Measurements from ENCODE around the gene EFL1. TPM values are rescaled to one million over a fixed set of nuclear protein-coding genes. Genes with fewer than 3 reads are reported as not detected.
A peak's percentile ranks its signal among the peaks of the same experiment; 100 is the strongest.

The EFL1 gene
- polyA plus RNA-seq, 2 of the 4 experiments (the other 2 are of a cell fraction): 21.2 to 42.3 TPM

GRCh38 chr15:82106679-82107078 lies 155.9 kb downstream of the EFL1 start (continued):
- TF ChIP-seq, protein P1, sequence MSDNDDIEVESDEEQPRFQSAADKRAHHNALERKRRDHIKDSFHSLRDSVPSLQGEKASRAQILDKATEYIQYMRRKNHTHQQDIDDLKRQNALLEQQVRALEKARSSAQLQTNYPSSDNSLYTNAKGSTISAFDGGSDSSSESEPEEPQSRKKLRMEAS (IDR thresholded peaks at IDR 0.05): no peak
- no peak for TF ChIP-seq MAZ (IDR thresholded peaks at IDR 0.05; ENCODE audit: borderline replicate concordance, low read depth, low read length)
- TF ChIP-seq CEBPB (IDR thresholded peaks at IDR 0.05): no peak
- TF ChIP-seq ZC3H11A (IDR thresholded peaks at IDR 0.05): no peak
- no peak for TF ChIP-seq BCL3 (IDR thresholded peaks at IDR 0.05)
- TF ChIP-seq ZFP36 (IDR thresholded peaks at IDR 0.05; ENCODE audit: borderline replicate concordance, partially characterized antibody): no peak
- no peak for TF ChIP-seq MAFK (IDR thresholded peaks at IDR 0.05; ENCODE audit: partially characterized antibody)
- TF ChIP-seq FOXS1 (CRISPR knock-in tag; IDR thresholded peaks at IDR 0.05): no peak

- H3K27ac ChIP-seq: peak overlapping the region in 1 of 2 experiments; percentile 13; a peak in 1 of 6 replicates
- H3K4me1 ChIP-seq: no peaks in the 10 kb centered on the region
- no peak for FAIRE-seq
- POLR2A ChIA-PET: no interaction called here
- TF ChIP-seq MYC (IDR thresholded peaks at IDR 0.05; ENCODE audit: borderline replicate concordance, low read length) (no peak), GATA3 (IDR thresholded peaks at IDR 0.05; ENCODE audit: borderline replicate concordance) (no peak), CBX8 (IDR thresholded peaks at IDR 0.05) (no peak), RFX5 (IDR thresholded peaks at IDR 0.05) (no peak), EP300 (IDR thresholded peaks at IDR 0.05) (no peak), SREBF2 (IDR thresholded peaks at IDR 0.05) (no peak), RAD21 (conservative IDR thresholded peaks at IDR 0.05 in 1 of 2, IDR thresholded peaks at IDR 0.05 in 1 of 2) (peak; percentile 38 to 46; a peak in 3 of 5 replicates), POLR2A (IDR thresholded peaks at IDR 0.05; ENCODE audit: low read length) (no peak), POLR2AphosphoS2 (conservative IDR thresholded peaks at IDR 0.05; ENCODE audit: low read length) (no peak), CTCF (IDR thresholded peaks at IDR 0.05) (no peak), MAZ (IDR thresholded peaks at IDR 0.05; ENCODE audit: borderline replicate concordance, low read depth, low read length) (no peak), BCL3 (IDR thresholded peaks at IDR 0.05) (no peak), ZC3H11A (IDR thresholded peaks at IDR 0.05) (no peak), RNF2 (IDR thresholded peaks at IDR 0.05; ENCODE audit: borderline replicate concordance, low read depth) (no peak), FOSL2 (IDR thresholded peaks at IDR 0.05) (no peak), FOSL2 (CRISPR knock-in tag; IDR thresholded peaks at IDR 0.05) (peak; percentile 33; the same call in 1 of the 2 replicates), HOXA7 (CRISPR knock-in tag; IDR thresholded peaks at IDR 0.05) (no peak), ZSCAN20 (CRISPR knock-in tag; IDR thresholded peaks at IDR 0.05) (no peak), SMC3 (IDR thresholded peaks at IDR 0.05) (0 out of 3 replicates have a peak, but pooled peaks have one; percentile 19), ZNF302 (CRISPR knock-in tag; IDR thresholded peaks at IDR 0.05) (no peak)
- TF ChIP-seq, protein P2, sequence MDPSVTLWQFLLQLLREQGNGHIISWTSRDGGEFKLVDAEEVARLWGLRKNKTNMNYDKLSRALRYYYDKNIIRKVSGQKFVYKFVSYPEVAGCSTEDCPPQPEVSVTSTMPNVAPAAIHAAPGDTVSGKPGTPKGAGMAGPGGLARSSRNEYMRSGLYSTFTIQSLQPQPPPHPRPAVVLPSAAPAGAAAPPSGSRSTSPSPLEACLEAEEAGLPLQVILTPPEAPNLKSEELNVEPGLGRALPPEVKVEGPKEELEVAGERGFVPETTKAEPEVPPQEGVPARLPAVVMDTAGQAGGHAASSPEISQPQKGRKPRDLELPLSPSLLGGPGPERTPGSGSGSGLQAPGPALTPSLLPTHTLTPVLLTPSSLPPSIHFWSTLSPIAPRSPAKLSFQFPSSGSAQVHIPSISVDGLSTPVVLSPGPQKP (IDR thresholded peaks at IDR 0.05; ENCODE audit: low read depth, low read length): no peak
- TF ChIP-seq, protein P3, sequence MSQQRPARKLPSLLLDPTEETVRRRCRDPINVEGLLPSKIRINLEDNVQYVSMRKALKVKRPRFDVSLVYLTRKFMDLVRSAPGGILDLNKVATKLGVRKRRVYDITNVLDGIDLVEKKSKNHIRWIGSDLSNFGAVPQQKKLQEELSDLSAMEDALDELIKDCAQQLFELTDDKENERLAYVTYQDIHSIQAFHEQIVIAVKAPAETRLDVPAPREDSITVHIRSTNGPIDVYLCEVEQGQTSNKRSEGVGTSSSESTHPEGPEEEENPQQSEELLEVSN (IDR thresholded peaks at IDR 0.05; ENCODE audit: borderline replicate concordance, low read depth): no peak
- TF ChIP-seq, protein P1 (IDR thresholded peaks at IDR 0.05): no peak
- DNase-seq (ENCODE audit: low read depth in 1 of 2, low spot score in 1 of 2): no peak
- H3K9me3 ChIP-seq: no peaks in the 10 kb centered on the region
- peak in 1 of 2 experiments; percentile 10; a peak in 2 of 6 replicates for ATAC-seq
- WGBS (ENCODE audit: missing lambda C conversion rate): 43% methylated on average over 7 of the region's 7 CpGs
- no peak overlapping the region for H3K4me2 ChIP-seq
- CTCF ChIA-PET: interaction anchor here (0.6 to 14.2 kb wide), 7 partner anchors 11 to 839 kb away, joined by 3 to 570 read pairs (median 4); no protein-coding TSS in a partner anchor
- no peak overlapping the region for H3K4me3 ChIP-seq
These were observed 156.9 kb downstream of the EFL1 start for GRCh38 chr15:82105451-82106215.
